ENCODE data around the gene KLF6. TPM values are rescaled to one million over a fixed set of nuclear protein-coding genes. Genes with fewer than 3 reads are reported as not detected.

KLF6 gene
- polyA plus RNA-seq, 1 donor from 2014 or later: 10.4 TPM

GRCh38 chr10:3756360-3756740, 28.7 kb downstream of the KLF6 start:
- H3K9ac ChIP-seq (ENCODE audit: low read length): no peak overlapping the region
- no peaks in the 10 kb centered on the region for H4K20me1 ChIP-seq (ENCODE audit: insufficient read depth)
- H3K27ac ChIP-seq (ENCODE audit: low read length): no peak overlapping the region
- H3K9me2 ChIP-seq (ENCODE audit: insufficient read depth, low read length): no peaks in the 10 kb centered on the region
- no peaks in the 10 kb centered on the region for H3K36me3 ChIP-seq (ENCODE audit: insufficient read depth, low read length)
- H3K27me3 ChIP-seq (ENCODE audit: insufficient read depth, low read depth, low read length): no peaks in the 10 kb centered on the region
- no peaks in the 10 kb centered on the region for H3K79me2 ChIP-seq (replicated peaks; ENCODE audit: insufficient read depth, low read length)
- H2AFZ ChIP-seq (ENCODE audit: low read depth, low read length): no peak overlapping the region
- no peak overlapping the region for H3K4me2 ChIP-seq (ENCODE audit: low read length)
- TF ChIP-seq CTCF (IDR thresholded peaks at IDR 0.05; ENCODE audit: poor library complexity, severe bottlenecking) (no peak), REST (IDR thresholded peaks at IDR 0.05; ENCODE audit: borderline replicate concordance) (no peak), POLR2AphosphoS5 (IDR thresholded peaks at IDR 0.05) (no peak), RAD21 (conservative IDR thresholded peaks at IDR 0.05) (no peak), MXI1 (conservative IDR thresholded peaks at IDR 0.05; ENCODE audit: poor library complexity, severe bottlenecking) (no peak)
- H3K4me3 ChIP-seq (ENCODE audit: low read length): no peak overlapping the region
- H3K9me3 ChIP-seq (ENCODE audit: low read length): no peaks in the 10 kb centered on the region
- H3F3A ChIP-seq (ENCODE audit: insufficient read depth, low read length, poor library complexity, severe bottlenecking): no peaks in the 10 kb centered on the region

- no peaks in the 10 kb centered on the region for H3K27me3 ChIP-seq (ENCODE audit: insufficient read depth, low read depth, low read length)
- no peaks in the 10 kb centered on the region for H4K20me1 ChIP-seq (ENCODE audit: insufficient read depth)
- no peak for TF ChIP-seq MXI1 (conservative IDR thresholded peaks at IDR 0.05; ENCODE audit: poor library complexity, severe bottlenecking)
- no peak for TF ChIP-seq EP300 (conservative IDR thresholded peaks at IDR 0.05; ENCODE audit: poor library complexity, severe bottlenecking)
- no peak for TF ChIP-seq RAD21 (conservative IDR thresholded peaks at IDR 0.05)
- TF ChIP-seq CTCF (IDR thresholded peaks at IDR 0.05; ENCODE audit: poor library complexity, severe bottlenecking): no peak
- no peak for TF ChIP-seq SMC3 (conservative IDR thresholded peaks at IDR 0.05; ENCODE audit: poor library complexity)
- no peak for TF ChIP-seq EZH2 (IDR thresholded peaks at IDR 0.05; ENCODE audit: borderline replicate concordance, insufficient read depth, low read length, poor library complexity, severe bottlenecking)
- no peak for TF ChIP-seq POLR2AphosphoS5 (IDR thresholded peaks at IDR 0.05)
- no peak for TF ChIP-seq TAF1 (IDR thresholded peaks at IDR 0.05; ENCODE audit: low read depth)
- no peaks in the 10 kb centered on the region for H3K79me2 ChIP-seq (replicated peaks; ENCODE audit: insufficient read depth, low read length)
- H2AFZ ChIP-seq (ENCODE audit: low read depth, low read length): no peak overlapping the region
- H3K4me2 ChIP-seq (ENCODE audit: low read length): no peak overlapping the region
- H3K27ac ChIP-seq (ENCODE audit: low read length): no peak overlapping the region
- no peaks in the 10 kb centered on the region for H3K9me3 ChIP-seq (ENCODE audit: low read length)
- H3K9ac ChIP-seq (ENCODE audit: low read length): no peak overlapping the region
- no peaks in the 10 kb centered on the region for H3K36me3 ChIP-seq (ENCODE audit: insufficient read depth, low read length)
- H3K4me3 ChIP-seq (ENCODE audit: low read length): peak overlapping the region; percentile 11
- H3F3A ChIP-seq (ENCODE audit: insufficient read depth, low read length, poor library complexity, severe bottlenecking): no peaks in the 10 kb centered on the region
- H3K9me2 ChIP-seq (ENCODE audit: insufficient read depth, low read length): no peaks in the 10 kb centered on the region
Observed at GRCh38 chr10:3755440-3756359, 29.3 kb downstream of the KLF6 start.

All from neural cell (in vitro differentiated cells).